MM.1S (cell line): Measurements from ENCODE around the gene FAM181A.

ENCODE experiments used
- DNase-seq: peaks from one replicate; pipeline ENCODE4 v3.0.0-alpha.2; 2015
- H2AFZ ChIP-seq: fragments of 300-600 bp; sonication (generic); 2 replicates; pipeline ENCODE4 v1.6.0; 2016; ENCODE audit warnings: antibody characterized with exemption, low read length
- H3F3A ChIP-seq: fragments of 300-600 bp; sonication (generic); 2 replicates; pipeline ENCODE4 v1.6.1; 2016; ENCODE audit warnings: mild to moderate bottlenecking, antibody characterized with exemption, low read length, moderate library complexity, mixed read lengths; ENCODE audit not compliant: insufficient read depth
- H3K27ac ChIP-seq: fragments of 300-600 bp; sonication (generic); 2 replicates; pipeline ENCODE4 v1.5.1; 2016; ENCODE audit warnings: mild to moderate bottlenecking, low read length
- H3K27me3 ChIP-seq: fragments of 300-600 bp; sonication (generic); replicated peaks from 2 replicates; pipeline ENCODE4 v1.6.0; 2016; ENCODE audit warnings: low read length; ENCODE audit not compliant: insufficient read depth
- H3K36me3 ChIP-seq: fragments of 300-600 bp; sonication (generic); replicated peaks from 2 replicates; pipeline ENCODE4 v1.6.1; 2016; ENCODE audit warnings: mild to moderate bottlenecking, low read length, mixed read lengths; ENCODE audit not compliant: insufficient read depth
- H3K4me1 ChIP-seq: fragments of 300-600 bp; sonication (generic); 2 replicates; pipeline ENCODE4 v1.6.1; 2016; ENCODE audit warnings: low read length, mixed read lengths
- H3K4me2 ChIP-seq: fragments of 300-600 bp; sonication (generic); 2 replicates; pipeline ENCODE4 v1.6.0; 2016; ENCODE audit warnings: low read depth, low read length
- H3K4me3 ChIP-seq: fragments of 300-600 bp; sonication (generic); 2 replicates; pipeline ENCODE4 v1.5.1; 2016; ENCODE audit warnings: low read length, mixed read lengths
- H3K79me2 ChIP-seq: fragments of 300-600 bp; sonication (generic); 2 replicates; pipeline ENCODE4 v1.6.1; 2016; ENCODE audit warnings: mixed run types, low read length, mixed read lengths
- H3K9ac ChIP-seq: fragments of 300-600 bp; sonication (generic); 2 replicates; pipeline ENCODE4 v1.6.1; 2016; ENCODE audit warnings: low read length, mixed read lengths
- H3K9me2 ChIP-seq: fragments of 300-600 bp; sonication (generic); replicated peaks from 2 replicates; pipeline ENCODE4 v1.6.1; 2016; ENCODE audit warnings: mild to moderate bottlenecking, low read length, mixed read lengths; ENCODE audit not compliant: insufficient read depth
- H3K9me3 ChIP-seq: fragments of 300-600 bp; sonication (generic); replicated peaks from 2 replicates; pipeline ENCODE4 v1.6.1; 2016; ENCODE audit warnings: mild to moderate bottlenecking, low read length, mixed read lengths; ENCODE audit not compliant: insufficient read depth
- H4K20me1 ChIP-seq: fragments of 300-600 bp; sonication (generic); 2 replicates; pipeline ENCODE4 v1.6.1; 2016; ENCODE audit warnings: mild to moderate bottlenecking, low read length, moderate library complexity, mixed read lengths; ENCODE audit not compliant: insufficient read depth
- EZH2 ChIP-seq: fragments of 300-600 bp; sonication (generic); optimal IDR thresholded peaks from 2 replicates; pipeline ENCODE3; 2017; ENCODE audit warnings: low read depth, mild to moderate bottlenecking, antibody characterized with exemption, low read length, mixed read lengths
- EZH2phosphoT487 ChIP-seq: fragments of 300-600 bp; sonication (generic); IDR thresholded peaks from 2 replicates; pipeline ENCODE4 v1.6.1; 2018; ENCODE audit warnings: antibody characterized with exemption, low read length
- TF ChIP-seq, protein P1 (sequence below): fragments of 300-600 bp; sonication (generic); IDR thresholded peaks from 2 replicates; pipeline ENCODE4 v1.5.1; 2016; ENCODE audit warnings: antibody characterized with exemption, low read length, mixed read lengths

The FAM181A gene

DNA sequence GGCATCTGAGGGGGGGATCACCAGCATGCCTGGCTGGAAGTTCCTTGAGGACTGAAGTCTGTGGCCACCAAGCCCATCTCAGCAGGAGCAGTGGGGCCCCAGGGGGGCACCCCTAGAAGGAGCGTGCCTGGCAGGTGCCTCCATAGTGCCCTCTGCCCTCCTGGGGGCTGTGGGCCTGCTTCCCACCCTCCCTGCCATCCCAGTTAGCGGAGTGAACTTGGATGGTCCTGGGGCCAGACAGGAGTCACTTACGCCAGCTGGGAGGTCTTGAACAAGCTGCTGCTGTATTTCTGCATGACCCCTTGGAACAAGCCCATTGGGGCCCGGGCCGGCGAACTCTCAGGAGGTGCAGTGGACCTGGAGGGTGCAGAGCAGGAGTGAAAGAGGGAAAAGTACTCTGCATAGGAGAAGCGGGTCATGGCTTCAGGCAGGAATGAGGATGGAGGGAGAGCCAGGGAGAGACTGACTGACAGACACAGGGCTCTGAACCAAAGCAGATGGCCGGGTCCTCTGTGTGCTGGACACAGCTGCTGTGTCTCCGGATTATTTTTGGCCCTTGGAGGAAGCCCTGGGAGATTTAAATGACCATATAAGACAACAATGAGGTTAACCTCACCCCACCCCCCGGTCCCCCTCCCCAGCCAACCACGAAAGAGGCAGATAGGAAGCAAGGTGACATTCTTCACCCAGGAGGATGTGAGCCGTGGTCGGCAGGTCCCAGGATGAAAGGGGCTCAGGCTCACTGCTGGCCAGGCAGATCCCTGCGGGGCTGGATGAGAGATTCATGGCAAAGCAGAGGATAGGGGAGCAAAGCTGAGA is 29.6 kb downstream of the FAM181A start:
- Histone ChIP-seq H3K4me2 (no peak overlapping the region), H3K4me3 (no peak overlapping the region), H3K9me2 (no peaks in the 10 kb centered on the region), H4K20me1 (no peaks in the 10 kb centered on the region), H3K9me3 (no peaks in the 10 kb centered on the region), H3K27me3 (no peaks in the 10 kb centered on the region), H3K36me3 (no peaks in the 10 kb centered on the region), H3K27ac (no peak overlapping the region), H3K9ac (no peak overlapping the region), H2AFZ (no peak overlapping the region), H3F3A (peaks cover 7% of the 10 kb centered on the region), H3K79me2 (no peaks in the 10 kb centered on the region), H3K4me1 (peaks cover 45% of the 10 kb centered on the region)
- TF ChIP-seq EZH2, result no peak
- no peak for TF ChIP-seq EZH2phosphoT487
- TF ChIP-seq, protein P1, sequence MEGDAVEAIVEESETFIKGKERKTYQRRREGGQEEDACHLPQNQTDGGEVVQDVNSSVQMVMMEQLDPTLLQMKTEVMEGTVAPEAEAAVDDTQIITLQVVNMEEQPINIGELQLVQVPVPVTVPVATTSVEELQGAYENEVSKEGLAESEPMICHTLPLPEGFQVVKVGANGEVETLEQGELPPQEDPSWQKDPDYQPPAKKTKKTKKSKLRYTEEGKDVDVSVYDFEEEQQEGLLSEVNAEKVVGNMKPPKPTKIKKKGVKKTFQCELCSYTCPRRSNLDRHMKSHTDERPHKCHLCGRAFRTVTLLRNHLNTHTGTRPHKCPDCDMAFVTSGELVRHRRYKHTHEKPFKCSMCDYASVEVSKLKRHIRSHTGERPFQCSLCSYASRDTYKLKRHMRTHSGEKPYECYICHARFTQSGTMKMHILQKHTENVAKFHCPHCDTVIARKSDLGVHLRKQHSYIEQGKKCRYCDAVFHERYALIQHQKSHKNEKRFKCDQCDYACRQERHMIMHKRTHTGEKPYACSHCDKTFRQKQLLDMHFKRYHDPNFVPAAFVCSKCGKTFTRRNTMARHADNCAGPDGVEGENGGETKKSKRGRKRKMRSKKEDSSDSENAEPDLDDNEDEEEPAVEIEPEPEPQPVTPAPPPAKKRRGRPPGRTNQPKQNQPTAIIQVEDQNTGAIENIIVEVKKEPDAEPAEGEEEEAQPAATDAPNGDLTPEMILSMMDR, result no peak
- DNase-seq, result no peak

DNA sequence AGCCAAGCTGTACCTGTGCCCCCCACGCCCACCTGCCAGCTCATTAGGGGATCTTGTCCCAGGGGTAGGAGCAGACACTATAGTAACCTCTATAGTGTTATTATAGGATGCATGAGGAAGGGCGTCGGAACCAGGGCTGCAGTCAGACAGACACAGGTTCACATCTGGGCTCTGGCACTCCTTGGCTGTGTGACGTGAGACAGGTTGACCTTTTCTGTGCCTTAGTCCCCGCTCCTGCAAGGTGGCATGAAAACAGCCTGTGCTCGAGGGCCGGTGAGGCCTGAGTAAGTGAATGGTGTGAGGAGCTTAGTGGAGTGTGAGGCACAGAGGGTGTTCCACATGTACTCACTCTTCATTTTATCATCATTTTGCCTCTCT is 30.2 kb downstream of the FAM181A start:
- no peaks in the 10 kb centered on the region for H4K20me1 ChIP-seq
- DNase-seq, result no peak
- TF ChIP-seq EZH2, result no peak
- TF ChIP-seq EZH2phosphoT487, result no peak
- TF ChIP-seq, protein P1, result no peak
- no peaks in the 10 kb centered on the region for H3K79me2 ChIP-seq
- H3K36me3 ChIP-seq, result no peaks in the 10 kb centered on the region
- H3K9me3 ChIP-seq, result no peaks in the 10 kb centered on the region
- peaks cover 47% of the 10 kb centered on the region for H3K4me1 ChIP-seq
- no peaks in the 10 kb centered on the region for H3K27me3 ChIP-seq
- H3K4me3 ChIP-seq, result no peak overlapping the region
- H3K27ac ChIP-seq, result no peak overlapping the region
- H2AFZ ChIP-seq, result no peak overlapping the region
- no peak overlapping the region for H3K4me2 ChIP-seq
- no peaks in the 10 kb centered on the region for H3K9me2 ChIP-seq
- peaks cover 8% of the 10 kb centered on the region for H3F3A ChIP-seq
- no peak overlapping the region for H3K9ac ChIP-seq

DNA sequence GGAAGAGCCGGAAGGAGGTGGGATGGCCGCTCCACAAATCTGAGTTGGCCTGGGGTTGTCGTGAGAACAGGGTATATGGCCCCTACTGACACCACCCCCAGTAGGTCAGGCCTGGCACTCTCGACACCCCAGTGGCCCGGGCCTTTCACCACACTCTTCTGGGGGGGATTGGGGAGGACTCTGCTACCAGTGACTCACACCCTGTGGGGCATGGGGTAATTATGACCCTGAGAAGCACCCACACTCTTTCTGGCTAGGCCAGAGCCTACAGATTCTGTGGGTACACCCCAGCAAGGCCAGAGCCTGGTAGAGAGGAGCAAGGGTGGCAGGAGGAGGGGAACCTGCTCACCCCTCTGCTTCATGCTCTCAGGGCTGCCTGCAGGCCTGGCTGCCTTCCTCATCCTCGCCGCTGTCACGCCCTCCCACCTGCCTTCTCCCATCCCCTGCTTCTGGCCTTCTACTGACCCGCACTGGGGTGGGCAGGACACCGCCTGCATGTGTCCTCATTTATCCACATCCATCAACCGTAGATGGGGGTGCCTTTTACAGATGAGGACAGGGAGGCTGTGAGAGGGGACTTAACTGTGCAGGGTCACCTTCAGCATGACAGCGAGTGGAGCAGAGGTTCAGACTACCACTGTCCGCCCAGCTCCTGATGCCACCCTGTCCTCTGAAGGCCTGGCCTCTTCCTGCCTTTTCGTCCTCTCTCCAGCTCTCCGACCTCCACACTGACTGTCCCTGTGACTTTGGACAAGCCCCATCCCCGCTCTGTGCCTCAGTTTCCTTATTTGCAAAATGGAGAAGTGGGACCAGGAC is 30.8 kb downstream of the FAM181A start:
- Histone ChIP-seq H3K9me2 (no peaks in the 10 kb centered on the region), H3K9me3 (no peaks in the 10 kb centered on the region), H3K27ac (no peak overlapping the region), H3K4me2 (no peak overlapping the region), H3K9ac (no peak overlapping the region), H3K4me1 (peaks cover 52% of the 10 kb centered on the region), H3K27me3 (no peaks in the 10 kb centered on the region), H3F3A (peaks cover 13% of the 10 kb centered on the region), H4K20me1 (no peaks in the 10 kb centered on the region), H3K36me3 (no peaks in the 10 kb centered on the region), H2AFZ (no peak overlapping the region), H3K4me3 (no peak overlapping the region), H3K79me2 (no peaks in the 10 kb centered on the region)
- no peak for DNase-seq
- TF ChIP-seq EZH2phosphoT487 (no peak), EZH2 (no peak)
- TF ChIP-seq, protein P1, result no peak
